GM18868 (cell line): Measurements from ENCODE around the gene GP2.

ENCODE experiments used
- ATAC-seq: cut with Tn5 transposase; IDR thresholded peaks from one replicate; pipeline ENCODE4 v1.9.1; 2021; ENCODE audit warnings: mild to moderate bottlenecking, moderate library complexity; ENCODE audit not compliant: unreplicated experiment

GP2 gene

DNA sequence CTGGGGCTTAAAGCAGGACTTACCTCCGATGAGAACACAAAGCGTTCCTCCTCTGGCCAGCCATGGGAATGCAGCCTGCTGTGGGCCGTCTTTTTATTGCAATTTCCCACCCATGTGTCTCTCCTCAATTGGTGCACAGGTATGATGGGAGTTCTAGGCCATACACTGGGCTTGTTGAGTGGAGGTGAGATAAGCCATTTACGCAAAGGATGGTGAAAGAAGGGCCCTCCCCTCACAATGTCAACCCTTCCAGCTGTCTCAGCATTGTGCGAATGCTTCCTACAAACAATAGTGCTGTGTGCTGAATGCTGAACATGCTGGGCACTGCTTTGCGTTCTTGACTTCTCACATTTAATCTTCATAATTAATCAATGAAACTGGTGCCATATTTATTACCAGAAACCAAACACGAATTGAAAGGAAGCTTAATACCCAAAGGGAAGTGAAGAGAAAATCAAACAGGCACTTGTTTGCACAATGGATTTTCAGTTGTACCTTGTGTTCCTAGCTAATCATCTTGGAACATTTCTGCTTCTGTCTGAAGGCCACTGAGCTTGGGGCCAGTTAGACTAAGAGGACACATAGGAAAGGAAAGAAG is at the start of gene GP2:
Gene GP2, minus strand, starts transcription at position 70 of the 598 bp plus-strand sequence. CDS start 1,082 bp downstream, outside the sequence.
- no peak for ATAC-seq

DNA sequence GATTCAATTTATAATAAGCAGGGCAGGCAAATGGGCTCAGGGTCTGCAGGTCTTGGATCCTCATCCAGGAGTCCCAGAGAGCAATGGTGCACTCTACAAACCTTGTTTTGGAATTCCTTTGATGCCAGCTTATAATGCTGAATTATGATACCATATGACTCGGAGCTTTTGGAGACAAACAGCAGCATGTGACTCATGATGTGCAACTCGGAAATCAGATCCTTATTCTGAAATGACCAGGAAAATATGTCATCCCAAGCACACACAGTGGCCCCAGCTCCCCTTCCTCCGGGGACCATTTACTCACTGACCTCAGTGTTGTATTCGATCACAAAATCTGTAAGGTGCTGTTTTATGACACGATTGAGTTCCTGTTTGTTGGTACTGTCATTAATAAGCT is 45.4 kb upstream of the GP2 start:
- ATAC-seq, result no peak

DNA sequence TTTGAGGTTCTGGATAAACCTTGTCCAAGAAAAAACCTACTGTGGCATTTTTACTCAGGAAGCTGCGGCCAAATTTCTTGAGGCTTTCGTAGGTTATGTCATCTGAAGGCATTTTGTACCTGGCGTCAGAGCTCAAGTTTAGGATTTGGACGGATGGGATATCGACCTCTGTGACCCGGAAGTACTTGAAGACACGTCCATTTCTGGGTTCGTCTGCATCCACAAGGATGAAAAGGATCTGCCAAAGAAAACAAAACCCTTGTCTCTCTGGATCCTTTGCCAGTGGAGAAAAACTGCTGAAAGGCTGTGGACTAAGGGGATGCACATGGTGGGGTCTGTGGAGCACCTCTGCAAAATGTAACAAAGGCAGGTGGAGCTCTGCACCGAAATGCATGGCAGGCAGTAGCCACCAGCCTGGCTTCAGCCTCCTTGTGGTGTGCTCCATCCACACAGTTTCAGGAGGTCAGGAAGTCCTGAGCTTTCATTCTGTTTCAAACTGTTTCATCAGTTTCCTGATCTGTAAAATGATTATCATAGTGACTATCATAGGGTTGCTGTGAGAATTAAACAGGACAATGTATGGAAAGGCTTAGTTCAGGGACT is 42.2 kb upstream of the GP2 start:
- ATAC-seq, result no peak

DNA sequence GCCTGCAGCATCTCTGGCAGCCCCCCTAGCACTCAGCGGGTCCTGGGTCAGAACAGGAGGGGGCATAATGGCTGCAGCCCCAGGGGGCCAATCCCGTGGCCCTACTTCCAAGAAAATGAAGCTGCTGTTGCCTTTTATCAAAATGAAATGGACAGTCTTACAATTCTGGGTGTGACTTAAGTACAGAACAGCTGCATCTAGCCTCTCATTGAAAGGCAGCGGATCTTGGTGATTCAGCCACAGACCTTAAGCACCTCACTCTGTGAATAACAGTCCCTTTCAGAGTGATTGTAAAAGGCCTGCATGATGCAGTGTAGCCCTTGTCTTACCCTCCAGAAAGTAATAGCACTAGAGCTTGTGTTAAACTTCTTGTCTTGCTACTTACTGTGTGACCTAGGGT is 36.7 kb upstream of the GP2 start:
- ATAC-seq, result no peak

DNA sequence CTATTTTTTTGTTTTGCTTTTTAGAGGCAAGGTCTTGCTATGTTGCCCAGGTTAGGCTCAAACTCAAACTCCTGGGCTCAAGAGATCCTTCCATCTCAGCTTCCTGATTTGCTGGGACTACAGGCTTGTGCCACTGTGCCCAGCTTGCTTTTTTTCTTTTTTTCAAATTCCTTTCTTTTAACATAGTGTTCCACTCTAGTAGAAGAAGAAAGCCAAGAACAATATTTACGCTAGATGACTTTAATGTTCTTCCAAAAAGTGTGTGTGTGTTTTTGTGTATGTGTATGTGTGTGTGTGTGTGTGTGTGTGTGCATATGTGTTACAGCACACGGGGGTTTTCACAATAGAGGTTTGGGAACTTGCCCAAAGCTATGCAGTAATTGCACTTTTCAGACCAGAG is 35.9 kb upstream of the GP2 start:
- no peak for ATAC-seq

DNA sequence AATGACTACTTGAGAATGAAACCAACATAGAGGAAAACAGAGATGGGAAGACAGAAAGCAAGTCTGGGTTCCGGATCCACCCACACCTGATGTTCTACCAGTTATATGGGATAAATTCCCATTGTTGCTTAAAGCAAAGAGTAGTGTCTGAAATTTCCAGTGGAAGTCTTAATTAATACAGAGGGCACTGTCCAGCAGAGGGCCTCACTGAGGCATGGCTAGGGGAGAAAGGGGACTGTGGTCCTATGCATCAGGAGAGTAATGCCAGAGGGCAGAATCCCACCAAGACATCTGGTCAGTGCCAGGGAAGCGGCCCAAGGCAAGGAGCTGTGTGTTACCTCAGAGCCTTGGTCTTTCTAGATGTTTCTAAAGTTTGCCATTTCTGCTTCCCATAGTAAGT is 32.7 kb upstream of the GP2 start:
- no peak for ATAC-seq

DNA sequence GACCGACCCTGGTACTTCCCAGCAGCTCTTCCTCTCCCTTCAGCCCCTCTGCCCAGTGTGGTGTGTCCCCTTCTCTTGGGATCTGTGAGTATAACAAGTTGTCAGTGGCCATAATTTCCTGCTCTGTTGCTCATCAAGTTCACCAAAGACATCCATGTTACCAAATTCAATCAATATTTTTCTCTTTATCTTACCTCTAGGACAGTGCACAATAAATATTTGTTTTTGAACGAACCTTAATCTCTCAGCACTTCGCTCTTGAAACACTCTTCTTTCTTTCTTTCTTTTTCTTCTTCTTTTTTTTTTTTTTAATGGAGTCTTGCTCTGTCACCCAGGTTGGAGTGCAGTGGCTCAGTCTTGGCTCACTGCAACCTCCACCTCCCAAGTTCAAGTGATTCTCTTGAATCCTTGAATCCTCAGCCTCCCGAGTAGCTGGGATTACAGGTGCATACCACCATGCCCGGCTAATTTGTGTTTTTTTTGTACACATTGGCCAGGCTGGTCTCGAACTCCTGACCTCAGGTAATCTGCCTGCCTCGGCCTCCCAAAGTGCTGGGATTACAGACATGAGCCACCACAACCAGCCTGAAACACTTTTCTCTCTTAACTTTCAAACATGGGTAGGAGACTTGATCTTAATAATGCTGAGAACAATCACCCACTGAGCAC is 27.9 kb upstream of the GP2 start:
- no peak for ATAC-seq

DNA sequence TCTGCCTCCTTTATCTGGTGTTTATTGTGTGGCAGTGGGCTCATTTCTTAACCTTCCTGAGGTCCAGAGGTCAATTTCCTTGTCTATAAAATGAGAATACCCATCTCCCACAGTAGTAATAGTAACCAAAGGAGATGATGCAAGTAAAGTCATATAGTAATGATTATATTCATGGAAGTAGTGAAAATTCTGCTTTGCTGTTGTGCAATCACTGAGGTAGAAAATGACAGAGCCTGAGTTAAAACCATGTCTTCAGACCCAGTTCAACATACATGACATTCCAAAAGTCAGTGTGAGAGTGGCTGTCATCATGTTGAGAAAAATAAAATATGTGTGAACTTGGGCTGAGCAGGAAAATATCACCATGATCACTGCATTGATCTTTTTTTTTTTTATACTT is 26.1 kb upstream of the GP2 start:
- no peak for ATAC-seq

DNA sequence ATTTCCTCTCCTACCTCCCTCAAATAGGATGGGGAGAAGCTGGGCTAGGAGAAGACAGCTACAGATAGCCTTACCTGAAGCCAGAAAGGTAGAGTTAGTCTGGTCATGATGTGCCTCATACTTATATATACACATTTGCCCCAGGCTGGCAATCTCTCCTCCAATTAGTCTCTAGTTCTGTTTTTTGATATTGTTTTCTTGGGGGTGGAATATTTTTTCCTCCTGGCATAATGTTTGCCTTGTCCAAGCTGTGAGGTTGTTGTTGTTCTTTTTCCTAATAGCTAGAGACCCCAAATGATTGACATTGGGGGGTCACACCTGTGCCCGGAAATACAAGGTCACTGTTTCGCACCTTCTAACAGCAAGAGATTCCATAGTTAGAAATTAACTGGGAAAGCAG is 25.3 kb upstream of the GP2 start, which contains the start of gene UMOD:
Gene UMOD, minus strand, starts transcription at position 101 of the 400 bp plus-strand sequence. CDS start 1,978 bp downstream, outside the sequence.
- ATAC-seq, result no peak

DNA sequence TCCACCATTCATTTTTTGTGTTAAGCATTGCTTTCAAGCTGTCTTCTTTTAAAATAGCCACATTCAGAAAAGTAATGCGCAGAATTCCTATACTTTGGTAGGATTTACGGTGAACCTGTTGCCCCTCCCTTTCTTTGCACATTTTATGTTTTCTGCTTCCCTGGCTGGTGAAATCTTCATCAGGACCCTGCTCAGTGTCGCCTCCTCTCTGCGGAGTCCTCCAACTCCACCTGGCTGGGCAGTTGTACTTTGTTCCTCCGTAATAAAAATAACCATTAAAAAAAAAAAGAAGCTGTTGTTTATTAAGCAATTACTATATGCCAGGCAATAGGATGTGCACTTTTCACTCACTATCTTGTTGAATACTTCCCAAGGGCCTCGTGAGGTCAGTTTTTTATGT is 22.3 kb upstream of the GP2 start:
- no peak for ATAC-seq

DNA sequence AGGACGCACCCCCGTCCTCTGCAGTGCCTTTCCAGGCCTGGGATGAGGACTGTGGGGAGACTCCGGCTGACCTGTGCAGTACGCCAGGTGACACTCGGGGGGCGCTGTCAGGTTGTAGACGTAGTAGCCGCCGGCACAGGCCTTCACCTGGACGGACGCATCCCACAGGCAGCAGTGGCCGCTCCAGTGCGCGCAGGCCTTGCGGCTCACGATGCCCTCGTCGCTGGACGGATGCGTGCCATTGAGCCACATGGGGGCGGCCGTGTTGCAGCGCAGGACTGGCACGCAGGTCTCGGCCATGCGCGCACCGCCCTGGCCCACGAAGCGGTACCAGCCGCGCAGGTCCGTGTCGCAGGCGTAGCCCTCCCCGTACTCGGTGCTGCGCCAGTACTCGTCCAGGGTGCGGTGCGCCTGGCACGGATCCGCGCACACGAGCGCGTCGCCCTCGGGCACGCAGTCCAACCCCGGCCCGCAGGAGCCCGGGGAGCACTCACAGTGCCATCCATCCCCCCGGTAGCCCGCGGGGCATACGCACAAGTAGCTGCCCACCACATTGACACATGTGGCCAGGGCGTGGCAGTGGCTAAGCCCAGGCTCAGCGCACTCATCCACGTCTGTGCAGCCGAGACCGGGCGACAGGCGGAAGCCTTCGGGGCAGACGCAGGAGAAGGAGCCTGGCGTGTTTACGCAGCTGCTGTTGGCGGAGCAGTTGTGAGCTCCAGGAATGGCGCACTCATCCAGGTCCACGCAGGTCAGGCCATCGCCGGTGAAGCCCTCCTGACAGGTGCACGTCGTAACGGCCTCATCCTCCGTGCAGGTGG is 21.3 kb upstream of the GP2 start:
- no peak for ATAC-seq

DNA sequence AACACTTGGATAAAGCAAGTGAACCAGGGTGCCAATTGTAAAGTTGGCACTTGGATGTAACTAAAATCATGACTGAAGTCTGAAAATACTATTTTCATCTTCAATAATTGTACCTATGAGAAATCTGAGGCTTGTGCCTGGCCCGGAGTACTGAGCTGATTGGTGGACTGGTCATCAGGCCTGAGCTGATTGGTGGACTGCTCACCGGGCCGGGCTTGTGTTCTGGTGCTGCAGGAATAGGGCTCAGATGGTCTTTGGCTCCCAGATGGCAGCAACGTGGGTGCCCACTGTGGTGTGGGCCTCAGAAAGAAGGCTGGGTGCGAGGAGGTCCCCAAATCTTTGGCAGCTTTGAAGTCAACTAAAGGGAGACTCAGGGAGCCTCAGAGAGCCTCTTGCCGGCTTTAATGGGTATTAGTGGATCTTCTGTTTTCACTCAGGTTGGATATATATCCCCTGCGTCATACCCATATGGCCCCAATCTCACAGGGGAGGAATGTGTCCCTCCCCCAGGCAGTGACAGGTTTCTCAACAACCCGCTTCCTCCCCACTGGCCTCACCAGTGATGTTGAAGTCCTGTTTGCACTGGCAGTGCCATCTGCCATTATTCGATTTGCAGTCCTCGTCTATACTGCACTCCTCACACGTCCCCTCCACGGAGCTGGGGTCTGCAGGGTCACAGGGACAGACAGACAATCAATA is 20.5 kb upstream of the GP2 start:
- no peak for ATAC-seq

DNA sequence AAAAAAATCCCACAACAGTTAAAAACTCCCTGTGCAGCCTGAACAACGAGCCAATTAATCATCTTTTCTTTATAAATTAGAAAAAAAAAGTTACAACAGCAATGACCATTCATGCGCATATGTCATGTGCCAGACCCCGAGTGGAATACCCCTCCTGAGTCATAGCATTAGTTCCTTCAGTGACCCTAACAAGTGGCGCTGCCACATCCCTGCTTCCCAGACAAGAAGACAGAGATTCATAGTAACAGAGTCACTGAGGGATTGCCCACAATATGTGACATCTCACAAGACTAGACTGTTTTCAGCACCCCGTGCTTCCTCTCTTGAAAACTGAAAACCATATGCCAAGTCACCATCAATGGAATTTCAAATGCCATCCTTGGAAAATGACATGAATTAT is 17.3 kb upstream of the GP2 start:
- ATAC-seq, result no peak

DNA sequence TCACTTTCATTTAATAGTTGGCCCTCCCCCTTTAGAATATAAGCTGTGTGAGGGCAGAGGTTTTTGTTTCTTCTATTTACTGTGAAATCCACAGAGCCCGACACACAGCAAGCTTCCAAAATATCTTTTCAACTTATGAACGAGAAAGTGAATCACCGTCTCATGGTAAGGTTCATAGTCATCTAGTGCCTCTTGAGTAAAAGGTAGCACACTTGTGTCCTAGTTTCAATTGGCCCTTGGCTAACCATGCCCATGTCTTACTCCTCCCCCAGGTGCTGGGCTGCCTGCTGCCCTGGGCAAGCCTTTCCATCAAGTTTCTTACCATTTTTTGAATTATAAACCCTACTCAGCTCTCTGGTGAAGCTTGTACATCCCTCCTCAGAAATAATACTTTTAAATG is 12.4 kb upstream of the GP2 start:
- ATAC-seq, result no peak

DNA sequence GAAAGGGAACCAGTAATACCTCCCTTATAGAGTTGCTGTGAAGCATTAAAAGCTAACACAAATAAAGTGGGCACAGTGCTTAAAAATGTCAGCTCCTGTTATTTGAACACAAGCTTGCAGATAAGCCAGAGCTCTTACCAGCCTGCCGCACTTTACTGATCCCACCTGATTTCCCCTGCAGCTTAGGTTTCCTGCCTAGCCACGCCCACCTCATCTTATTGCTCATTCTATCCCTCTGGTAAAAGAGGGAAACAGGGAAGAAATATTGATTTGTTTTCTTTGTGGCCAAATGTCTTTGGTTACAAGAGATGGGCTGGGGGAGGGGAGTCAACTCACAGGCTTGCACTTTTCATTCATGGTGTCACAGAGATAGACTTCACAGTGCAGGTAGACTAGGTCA is 9.6 kb upstream of the GP2 start:
- no peak for ATAC-seq

DNA sequence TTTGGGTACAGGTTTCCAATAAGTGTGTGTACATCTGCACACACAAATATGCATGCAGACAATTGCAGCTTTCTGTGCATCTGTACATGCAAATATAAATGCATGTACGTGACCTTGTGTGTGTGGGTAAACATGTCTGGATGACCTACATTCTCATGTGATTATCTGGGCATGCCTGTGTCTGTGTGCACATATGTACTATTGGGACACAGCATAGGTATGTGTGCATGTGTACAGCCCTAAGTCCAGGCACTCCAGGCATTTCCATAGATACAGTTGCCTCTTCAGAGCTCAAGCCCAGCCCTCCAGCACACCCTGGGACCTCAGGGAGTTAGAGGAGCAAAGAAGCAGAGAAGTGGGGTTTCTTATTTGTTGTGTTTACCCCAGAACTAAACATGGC is 7.1 kb upstream of the GP2 start:
- ATAC-seq, result no peak

DNA sequence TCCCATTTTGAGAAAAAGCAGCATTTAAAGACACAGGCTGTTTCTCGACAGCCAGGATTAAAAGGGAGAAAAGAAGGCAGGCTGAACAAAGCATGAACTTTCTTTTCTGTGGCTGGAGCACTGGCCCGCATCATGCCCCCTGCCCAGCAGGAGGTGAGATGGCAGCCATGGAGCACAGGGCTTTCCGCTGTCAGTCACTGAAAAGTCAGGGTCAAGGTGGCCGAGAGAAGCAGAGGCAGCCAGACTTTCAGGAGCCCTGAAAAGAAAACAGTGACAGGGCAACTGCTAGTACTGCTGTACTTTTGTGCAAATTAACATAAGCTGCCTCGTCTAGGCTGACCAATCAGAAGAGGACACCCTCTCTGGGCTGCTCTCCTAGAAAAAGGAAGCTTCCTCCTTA is 5.8 kb upstream of the GP2 start:
- ATAC-seq, result no peak

DNA sequence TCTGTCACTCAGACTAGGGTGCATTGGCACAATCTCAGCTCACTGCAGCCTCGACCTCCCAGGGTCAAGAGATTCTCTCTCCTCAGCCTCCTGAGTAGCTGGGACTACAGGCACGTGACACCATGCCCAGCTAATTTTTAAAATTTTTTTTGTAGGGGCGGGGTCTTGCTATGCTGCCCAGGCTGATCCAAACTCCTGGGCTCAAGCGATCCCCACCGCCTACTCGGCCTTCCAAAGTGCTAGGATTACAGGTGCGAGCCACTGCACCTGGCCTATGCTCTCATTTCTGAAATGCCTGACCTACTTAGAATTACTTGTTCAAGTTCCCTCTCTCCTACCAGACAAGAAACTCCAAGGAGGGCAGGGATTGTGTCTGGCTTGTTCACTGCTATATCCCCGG is 5.1 kb upstream of the GP2 start:
- no peak for ATAC-seq

DNA sequence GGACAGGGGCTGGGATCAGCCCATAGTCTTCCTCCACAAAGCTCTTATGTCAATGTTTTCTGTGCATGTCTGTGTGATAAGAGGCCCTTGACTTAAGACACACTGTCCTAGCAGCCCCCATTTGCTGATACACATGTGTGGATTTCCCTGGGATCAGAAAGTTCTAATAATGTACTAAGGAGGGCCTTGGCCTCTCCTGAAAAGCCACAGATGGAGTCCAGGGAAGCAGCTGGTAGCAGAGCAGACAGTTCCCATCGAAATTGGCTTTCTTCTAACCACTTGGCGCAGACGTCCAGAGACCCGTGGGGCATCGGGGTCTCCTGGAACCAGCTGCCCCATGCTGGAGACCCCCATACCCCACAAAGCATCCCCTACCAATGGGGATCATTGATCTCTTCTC is 4.3 kb upstream of the GP2 start:
- no peak for ATAC-seq

DNA sequence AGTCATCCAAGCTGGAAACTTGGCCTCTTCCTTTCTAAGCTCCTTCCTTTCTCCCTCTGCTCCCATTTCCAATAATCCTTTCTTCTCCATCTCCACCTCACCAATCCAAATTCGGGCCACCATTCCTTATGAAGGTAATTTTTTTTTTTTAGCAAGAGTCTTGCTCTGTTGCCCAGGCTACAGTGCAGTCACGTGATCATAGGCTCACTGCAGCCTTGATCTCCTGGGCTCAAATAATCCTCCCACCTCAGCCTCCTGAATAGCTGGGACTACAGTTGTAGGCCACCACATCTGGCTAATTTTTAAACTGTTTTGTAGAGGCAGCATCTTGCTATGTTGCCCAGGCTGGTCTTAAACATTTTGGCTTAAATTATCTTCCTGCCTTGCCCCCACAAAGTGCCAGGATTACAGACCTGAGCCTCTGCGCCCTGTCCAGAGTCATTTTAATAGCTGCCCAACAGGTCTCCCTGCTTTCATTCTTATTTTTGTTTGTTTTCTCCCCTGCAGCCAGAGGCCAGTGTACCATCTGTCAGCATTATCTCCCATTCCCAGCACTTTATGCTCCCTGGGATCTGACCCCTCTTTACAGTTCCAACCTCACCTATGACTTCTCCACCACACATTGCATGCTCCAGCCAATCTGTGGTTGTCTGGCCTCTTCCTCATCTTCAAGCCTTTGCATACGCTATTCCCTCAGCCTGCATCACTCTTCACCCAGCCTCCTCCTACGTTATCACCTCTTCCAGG is 2.3 kb upstream of the GP2 start:
- no peak for ATAC-seq
